ENCODE measurements around the gene IDUA. TPM values are rescaled to one million over a fixed set of nuclear protein-coding genes. Genes with fewer than 3 reads are reported as not detected.
"Not testable (repeated sequence)": the region's sequence is repeated elsewhere in the genome, so short reads cannot be mapped to it uniquely, and the experiment has no call there.

IDUA gene
- total RNA-seq, 1 donor from 2014 or later: 1.0 TPM

DNA sequence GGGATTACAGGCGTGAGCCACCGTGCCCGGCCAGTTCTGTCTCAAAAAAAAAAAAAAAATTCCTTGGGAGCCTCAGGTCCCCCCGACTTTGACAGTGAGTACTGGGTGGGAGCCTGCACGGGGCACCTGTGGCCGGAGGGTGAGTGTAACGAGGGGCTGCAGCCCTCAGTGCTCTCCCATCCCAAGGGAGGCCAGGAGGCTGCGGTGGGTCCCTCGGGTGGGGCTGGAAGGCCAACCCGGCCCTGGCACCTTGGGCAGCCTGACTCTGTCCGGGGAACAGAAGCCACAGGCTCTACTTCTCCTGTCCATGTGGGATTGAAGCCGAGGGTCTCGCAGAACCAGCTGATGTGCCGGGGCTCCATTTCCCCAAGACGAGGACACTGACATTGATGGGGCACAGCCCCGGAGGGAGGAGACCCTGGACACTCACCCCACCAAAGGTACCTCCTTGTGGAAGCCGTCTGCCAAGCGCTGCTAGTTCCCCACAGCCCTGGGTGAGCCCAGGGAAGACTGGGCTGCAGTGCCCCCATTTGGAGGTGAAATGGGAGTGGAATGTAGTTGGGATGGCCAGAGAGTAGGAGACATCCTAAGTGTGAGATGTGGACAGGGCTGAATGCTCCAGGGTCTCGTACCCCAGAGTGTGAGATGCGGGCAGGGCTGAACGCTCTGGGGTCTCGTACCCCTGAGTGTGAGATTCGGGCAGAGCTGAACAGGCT, 8.6 kb downstream of the IDUA start:
- Histone ChIP-seq H3K27me3 (ENCODE audit: control insufficient read depth in 3 of 3, insufficient read depth in 3 of 3, low read length in 3 of 3) (peaks cover 33 to 45% (median 43%) of the 10 kb centered on the region in 3 donors), H3K27ac (ENCODE audit: low read depth, low read length) (no peak overlapping the region), H3K9ac (ENCODE audit: low read depth in 1 of 3, low read length in 3 of 3) (no peak overlapping the region), H3K4me1 (ENCODE audit: control insufficient read depth in 3 of 3, insufficient read depth in 3 of 3, low read length in 3 of 3) (peaks cover 5 to 14% (median 11%) of the 10 kb centered on the region in 3 donors), H3K9me3 (ENCODE audit: control insufficient read depth in 3 of 3, low read length in 3 of 3) (no peaks in the 10 kb centered on the region), H3K4me3 (ENCODE audit: low read length in 3 of 3) (no peak overlapping the region), H3K36me3 (ENCODE audit: control insufficient read depth in 3 of 3, insufficient read depth in 3 of 3, low read length in 3 of 3) (peaks cover 0 to 3% (median 1%) of the 10 kb centered on the region in 3 donors)

DNA sequence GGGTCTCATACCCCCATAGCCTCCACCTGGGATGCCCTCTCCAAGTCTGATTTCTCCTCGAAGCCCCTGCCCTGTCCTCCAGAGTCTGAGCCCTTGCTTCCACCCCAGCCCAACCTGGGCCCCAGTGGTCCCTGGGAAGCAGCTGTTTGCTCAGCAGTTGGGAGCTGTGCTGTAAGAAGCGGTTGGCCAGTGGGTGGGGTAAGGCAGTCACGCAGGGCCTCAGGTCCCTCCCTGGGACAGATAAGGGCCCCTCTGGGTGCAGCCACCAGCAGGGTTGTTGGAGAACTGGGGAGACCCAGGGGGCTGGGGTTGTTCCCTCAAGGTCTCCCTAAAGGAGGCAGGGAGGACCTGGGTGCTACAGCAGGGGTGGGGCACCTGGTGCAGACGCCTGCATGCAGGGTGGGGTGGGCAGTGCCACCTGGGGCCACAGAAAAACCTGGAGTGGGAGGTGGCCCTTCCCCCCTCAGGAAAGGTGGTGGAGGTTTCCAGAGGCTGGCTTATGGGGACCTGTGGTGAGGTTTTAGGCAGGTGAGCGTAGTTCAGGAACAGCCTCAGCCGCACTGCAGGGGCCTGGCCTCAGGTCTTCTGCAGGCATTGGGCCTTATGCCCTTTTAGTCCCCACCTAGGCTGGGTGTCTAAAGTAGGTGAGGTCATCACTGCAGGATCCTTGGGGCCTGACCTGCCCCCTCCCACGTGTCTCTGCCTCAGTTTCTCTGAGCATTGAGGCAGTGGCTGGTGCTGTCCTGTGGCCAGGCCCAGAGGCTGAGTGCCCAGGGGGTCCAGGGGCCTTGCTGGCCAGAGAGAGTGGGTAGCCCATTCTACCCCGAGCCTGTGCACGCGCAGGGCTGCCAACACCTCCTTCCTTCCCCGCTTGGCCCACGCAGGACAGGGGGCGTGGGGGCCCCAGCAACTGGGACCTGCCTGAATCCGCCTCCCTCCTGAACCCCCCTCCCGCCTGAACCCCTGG, 9.5 kb downstream of the IDUA start:
- peaks cover 0 to 3% (median 0%) of the 10 kb centered on the region in 3 donors for H3K36me3 ChIP-seq (ENCODE audit: control insufficient read depth in 3 of 3, insufficient read depth in 3 of 3, low read length in 3 of 3)
- peaks cover 5 to 14% (median 11%) of the 10 kb centered on the region in 3 donors for H3K4me1 ChIP-seq (ENCODE audit: control insufficient read depth in 3 of 3, insufficient read depth in 3 of 3, low read length in 3 of 3)
- H3K9me3 ChIP-seq (ENCODE audit: control insufficient read depth in 3 of 3, low read length in 3 of 3): no peaks in the 10 kb centered on the region
- no peak overlapping the region for H3K9ac ChIP-seq (ENCODE audit: low read depth in 1 of 3, low read length in 3 of 3)
- no peak overlapping the region for H3K4me3 ChIP-seq (ENCODE audit: low read length in 3 of 3)
- H3K27ac ChIP-seq (ENCODE audit: low read depth, low read length): no peak overlapping the region
- peaks cover 41 to 52% (median 51%) of the 10 kb centered on the region in 3 donors for H3K27me3 ChIP-seq (ENCODE audit: control insufficient read depth in 3 of 3, insufficient read depth in 3 of 3, low read length in 3 of 3)

DNA sequence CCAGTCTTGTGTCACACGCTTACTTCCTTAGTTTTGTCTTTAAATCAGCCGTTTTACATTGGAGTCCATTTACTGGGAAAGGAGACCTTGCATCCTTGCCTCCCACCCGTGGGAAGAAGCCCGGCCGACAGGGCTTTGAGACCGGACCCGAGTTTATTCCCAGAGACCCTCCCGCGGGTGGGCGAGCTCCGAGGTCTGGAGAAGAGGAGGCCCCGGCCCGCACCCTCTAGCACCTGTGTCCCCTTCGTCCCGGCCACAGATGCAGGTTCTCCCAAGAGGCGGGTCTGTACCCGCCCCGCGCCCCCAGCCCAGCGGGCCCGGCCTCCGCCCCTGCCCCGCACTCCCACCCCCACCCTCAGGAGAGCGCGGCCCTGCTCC, 10.1 kb downstream of the IDUA start:
- H3K27ac ChIP-seq (ENCODE audit: low read depth, low read length): no peak overlapping the region
- peaks cover 48 to 59% (median 58%) of the 10 kb centered on the region in 3 donors for H3K27me3 ChIP-seq (ENCODE audit: control insufficient read depth in 3 of 3, insufficient read depth in 3 of 3, low read length in 3 of 3)
- no peaks in the 10 kb centered on the region for H3K9me3 ChIP-seq (ENCODE audit: control insufficient read depth in 3 of 3, low read length in 3 of 3)
- H3K4me1 ChIP-seq (ENCODE audit: control insufficient read depth in 3 of 3, insufficient read depth in 3 of 3, low read length in 3 of 3): peaks cover 5 to 14% (median 14%) of the 10 kb centered on the region in 3 donors
- H3K9ac ChIP-seq (ENCODE audit: low read depth in 1 of 3, low read length in 3 of 3): no peak overlapping the region
- H3K4me3 ChIP-seq (ENCODE audit: low read length in 3 of 3): no peak overlapping the region
- H3K36me3 ChIP-seq (ENCODE audit: control insufficient read depth in 3 of 3, insufficient read depth in 3 of 3, low read length in 3 of 3): no peaks in the 10 kb centered on the region

DNA sequence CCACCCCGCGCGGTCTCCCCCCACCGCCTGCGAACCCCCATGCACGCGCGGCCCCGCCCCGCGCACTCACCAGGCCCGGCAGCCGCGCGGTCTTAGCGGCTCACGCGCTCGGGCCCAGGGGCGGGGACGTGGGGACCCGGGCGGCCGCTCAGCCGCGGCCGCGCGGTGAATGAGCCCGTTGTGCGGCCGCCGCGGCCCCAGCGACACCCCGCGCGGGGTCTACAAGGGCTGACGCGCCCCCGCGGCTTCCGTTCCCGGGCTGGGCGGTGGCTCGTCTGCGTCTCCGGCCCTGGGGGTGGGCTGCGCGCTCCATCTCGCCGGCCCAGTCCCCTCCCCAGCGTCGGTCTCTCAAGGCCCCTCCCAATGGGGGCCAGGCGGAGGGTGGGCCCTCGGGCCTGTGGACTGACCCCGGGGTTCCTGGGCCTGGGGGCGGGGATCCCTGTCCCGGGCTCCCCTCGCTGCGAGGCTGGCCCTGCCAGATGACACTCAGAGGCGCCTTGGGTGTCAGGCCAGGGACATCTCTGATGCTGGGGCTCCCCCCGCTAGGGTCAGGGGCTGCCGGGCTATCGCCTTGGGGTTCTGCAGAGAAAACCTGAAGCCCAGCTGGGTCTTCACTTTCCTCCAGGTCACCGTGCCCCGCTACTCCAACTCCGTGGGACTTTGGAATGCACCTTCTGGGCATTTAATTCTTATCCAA, 10.7 kb downstream of the IDUA start:
- peak overlapping the region in 1 of 3 donors; percentile 57 for H3K9ac ChIP-seq (ENCODE audit: low read depth in 1 of 3, low read length in 3 of 3)
- H3K27me3 ChIP-seq (ENCODE audit: control insufficient read depth in 3 of 3, insufficient read depth in 3 of 3, low read length in 3 of 3): peaks cover 52 to 65% (median 63%) of the 10 kb centered on the region in 3 donors

DNA sequence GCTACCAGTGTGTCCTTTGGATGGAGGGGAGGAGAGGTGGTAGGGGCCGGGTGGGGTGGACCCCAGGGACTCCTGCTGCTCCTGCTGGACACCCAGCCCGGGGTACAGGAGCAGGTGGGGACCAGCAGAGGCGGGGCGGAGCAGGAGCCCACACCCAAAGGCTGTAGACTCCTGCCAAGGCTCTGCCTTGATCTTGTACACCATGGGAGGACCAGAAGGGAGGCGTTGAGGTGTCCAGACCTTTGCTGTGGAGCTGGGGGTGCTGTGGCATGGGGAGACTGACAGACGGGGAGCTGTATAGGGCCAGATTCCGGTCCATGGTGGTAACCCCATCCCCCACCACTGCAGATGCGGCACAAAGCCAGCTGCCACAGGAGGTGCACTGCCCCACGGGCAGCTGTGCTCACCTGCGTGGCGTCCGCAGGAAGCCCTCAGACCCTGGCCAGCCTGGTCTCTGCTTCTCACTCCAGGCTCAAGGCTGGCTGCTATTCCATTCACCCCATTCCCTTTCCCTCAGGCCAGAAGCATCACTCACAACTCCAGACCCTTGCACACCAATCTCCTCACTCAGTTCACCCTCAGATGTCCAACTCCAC, 11.3 kb downstream of the IDUA start:
- Histone ChIP-seq H3K4me3 (ENCODE audit: low read length in 3 of 3) (no peak overlapping the region), H3K27me3 (ENCODE audit: control insufficient read depth in 3 of 3, insufficient read depth in 3 of 3, low read length in 3 of 3) (peaks cover 56 to 70% (median 68%) of the 10 kb centered on the region in 3 donors), H3K9me3 (ENCODE audit: control insufficient read depth in 3 of 3, low read length in 3 of 3) (no peaks in the 10 kb centered on the region), H3K4me1 (ENCODE audit: control insufficient read depth in 3 of 3, insufficient read depth in 3 of 3, low read length in 3 of 3) (peaks cover 7 to 18% (median 13%) of the 10 kb centered on the region in 3 donors), H3K36me3 (ENCODE audit: control insufficient read depth in 3 of 3, insufficient read depth in 3 of 3, low read length in 3 of 3) (no peaks in the 10 kb centered on the region), H3K27ac (ENCODE audit: low read depth, low read length) (no peak overlapping the region), H3K9ac (ENCODE audit: low read depth in 1 of 3, low read length in 3 of 3) (no peak overlapping the region)

More for the DNA sequence above, 10.7 kb downstream of the IDUA start:
- Histone ChIP-seq H3K27ac (ENCODE audit: low read depth, low read length) (no peak overlapping the region), H3K36me3 (ENCODE audit: control insufficient read depth in 3 of 3, insufficient read depth in 3 of 3, low read length in 3 of 3) (no peaks in the 10 kb centered on the region), H3K9me3 (ENCODE audit: control insufficient read depth in 3 of 3, low read length in 3 of 3) (no peaks in the 10 kb centered on the region), H3K4me3 (ENCODE audit: low read length in 3 of 3) (peak overlapping the region in 1 of 3 donors; percentile 45), H3K4me1 (ENCODE audit: control insufficient read depth in 3 of 3, insufficient read depth in 3 of 3, low read length in 3 of 3) (peaks cover 7 to 18% (median 13%) of the 10 kb centered on the region in 3 donors)

DNA sequence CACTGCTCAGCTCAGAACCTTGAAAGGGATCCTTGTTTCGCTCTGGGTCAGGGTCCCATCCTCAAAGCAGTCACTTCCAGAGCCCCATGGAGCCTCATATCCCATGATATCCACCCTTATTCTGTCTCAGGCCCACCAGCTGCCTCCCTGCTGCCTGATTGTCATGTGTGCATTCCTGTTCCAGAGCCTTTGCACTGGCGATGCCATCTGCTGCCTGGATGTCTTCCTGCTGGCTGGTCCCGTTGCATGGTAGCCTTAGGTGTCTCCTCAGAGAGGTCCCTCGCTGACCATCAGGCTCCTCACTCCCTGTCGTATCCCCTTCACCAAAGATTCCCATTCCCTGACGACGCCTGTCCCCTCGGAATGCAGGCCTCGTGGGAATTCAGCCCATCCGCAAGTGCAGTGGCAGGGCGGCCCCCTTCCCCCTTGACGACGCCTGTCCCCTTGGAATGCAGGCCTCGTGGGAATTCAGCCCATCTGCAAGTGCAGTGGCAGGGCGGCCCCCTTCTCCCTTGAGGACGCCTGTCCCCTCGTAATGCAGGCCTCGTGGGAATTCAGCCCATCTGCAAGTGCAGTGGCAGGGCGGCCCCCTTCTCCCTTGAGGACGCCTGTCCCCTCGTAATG, 12.5 kb downstream of the IDUA start:
- not testable (repeated sequence) for H3K9ac ChIP-seq (ENCODE audit: low read depth in 1 of 3, low read length in 3 of 3); H3K9me3 ChIP-seq (ENCODE audit: control insufficient read depth in 3 of 3, low read length in 3 of 3); H3K4me3 ChIP-seq (ENCODE audit: low read length in 3 of 3); H3K27ac ChIP-seq (ENCODE audit: low read depth, low read length); H3K36me3 ChIP-seq (ENCODE audit: control insufficient read depth in 3 of 3, insufficient read depth in 3 of 3, low read length in 3 of 3)
- Histone ChIP-seq H3K4me1 (ENCODE audit: control insufficient read depth in 3 of 3, insufficient read depth in 3 of 3, low read length in 3 of 3) (peaks cover 7 to 18% (median 13%) of the 10 kb centered on the region in 3 donors), H3K27me3 (ENCODE audit: control insufficient read depth in 3 of 3, insufficient read depth in 3 of 3, low read length in 3 of 3) (peaks cover 68 to 81% (median 79%) of the 10 kb centered on the region in 3 donors)

DNA sequence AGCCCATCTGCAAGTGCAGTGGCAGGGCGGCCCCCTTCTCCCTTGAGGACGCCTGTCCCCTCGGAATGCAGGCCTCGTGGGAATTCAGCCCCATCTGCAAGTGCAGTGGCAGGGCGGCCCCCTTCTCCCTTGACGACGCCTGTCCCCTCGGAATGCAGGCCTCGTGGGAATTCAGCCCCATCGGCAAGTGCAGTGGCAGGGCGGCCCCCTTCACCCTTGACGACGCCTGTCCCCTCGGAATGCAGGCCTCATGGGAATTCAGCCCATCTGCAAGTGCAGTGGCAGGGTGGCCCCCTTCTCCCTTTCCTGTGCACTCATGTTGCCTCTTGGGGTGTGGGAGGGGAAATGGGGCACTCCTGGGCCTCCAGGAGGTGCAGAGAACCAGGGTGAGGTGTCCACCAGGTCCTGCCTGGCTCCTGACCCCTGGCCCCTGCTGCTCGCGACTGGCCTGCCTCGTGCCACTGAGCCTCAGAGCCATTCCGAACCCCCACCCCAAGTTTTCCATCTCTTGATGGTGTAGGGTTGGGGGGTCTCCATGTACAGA, 13.1 kb downstream of the IDUA start:
- Histone ChIP-seq H3K4me1 (ENCODE audit: control insufficient read depth in 3 of 3, insufficient read depth in 3 of 3, low read length in 3 of 3) (peaks cover 7 to 18% (median 13%) of the 10 kb centered on the region in 3 donors), H3K27me3 (ENCODE audit: control insufficient read depth in 3 of 3, insufficient read depth in 3 of 3, low read length in 3 of 3) (peaks cover 74 to 87% (median 85%) of the 10 kb centered on the region in 3 donors), H3K27ac (ENCODE audit: low read depth, low read length) (no peak overlapping the region), H3K9ac (ENCODE audit: low read depth in 1 of 3, low read length in 3 of 3) (no peak overlapping the region), H3K9me3 (ENCODE audit: control insufficient read depth in 3 of 3, low read length in 3 of 3) (no peaks in the 10 kb centered on the region), H3K36me3 (ENCODE audit: control insufficient read depth in 3 of 3, insufficient read depth in 3 of 3, low read length in 3 of 3) (no peaks in the 10 kb centered on the region), H3K4me3 (ENCODE audit: low read length in 3 of 3) (no peak overlapping the region)

DNA sequence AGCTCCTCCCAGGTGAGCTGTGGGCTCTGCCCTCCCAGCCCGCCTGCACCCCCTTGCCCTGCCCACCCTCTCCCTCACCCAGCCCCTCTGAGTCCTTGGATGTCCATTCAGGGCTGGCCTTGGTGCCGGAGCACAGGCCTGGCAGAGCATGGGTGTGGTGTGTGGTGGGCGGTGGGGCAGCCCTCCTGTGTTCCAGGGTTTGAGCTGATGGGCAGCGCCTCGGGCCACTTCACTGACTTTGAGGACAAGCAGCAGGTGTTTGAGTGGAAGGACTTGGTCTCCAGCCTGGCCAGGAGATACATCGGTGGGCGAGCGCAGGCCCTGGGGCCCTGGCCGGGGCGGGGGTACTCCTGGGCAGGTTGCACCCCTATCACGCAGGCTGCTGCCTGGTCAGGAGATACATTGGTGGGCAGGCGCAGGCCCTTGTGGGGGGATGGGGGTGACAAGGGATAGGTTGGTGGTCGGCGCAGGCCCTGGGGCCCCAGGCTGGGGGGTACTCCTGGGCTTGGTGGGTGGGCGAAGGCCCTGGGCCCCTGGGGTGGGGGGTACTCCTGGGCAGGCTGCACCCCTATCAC, 13.9 kb downstream of the IDUA start:
- Histone ChIP-seq H3K4me1 (ENCODE audit: control insufficient read depth in 3 of 3, insufficient read depth in 3 of 3, low read length in 3 of 3) (peaks cover 7 to 18% (median 13%) of the 10 kb centered on the region in 3 donors), H3K36me3 (ENCODE audit: control insufficient read depth in 3 of 3, insufficient read depth in 3 of 3, low read length in 3 of 3) (no peaks in the 10 kb centered on the region), H3K9ac (ENCODE audit: low read depth in 1 of 3, low read length in 3 of 3) (no peak overlapping the region), H3K4me3 (ENCODE audit: low read length in 3 of 3) (no peak overlapping the region), H3K27ac (ENCODE audit: low read depth, low read length) (no peak overlapping the region), H3K9me3 (ENCODE audit: control insufficient read depth in 3 of 3, low read length in 3 of 3) (no peaks in the 10 kb centered on the region), H3K27me3 (ENCODE audit: control insufficient read depth in 3 of 3, insufficient read depth in 3 of 3, low read length in 3 of 3) (peaks cover 82 to 91% (median 89%) of the 10 kb centered on the region in 3 donors)

All from skeletal muscle tissue (tissue), 4 donors.